Vagina (tissue), 2 donors: ENCODE data around the gene TNS3. TPM values are rescaled to one million over a fixed set of nuclear protein-coding genes. Genes with fewer than 3 reads are reported as not detected.

Experiments used
- DNase-seq, 2 donors: peaks; one replicate each; pipeline ENCODE4 v3.0.0-alpha.2; 2017; ENCODE audit errors: extremely low spot score in 2 of 2
- H3K27ac ChIP-seq: fragments of 200-600 bp; sonication (generic); one replicate; pipeline ENCODE4 v1.5.1; 2019
- H3K27me3 ChIP-seq: fragments of 200-600 bp; sonication (generic); one replicate; pipeline ENCODE4 v1.5.1; 2019
- H3K36me3 ChIP-seq, 2 donors: fragments of 200-600 bp; sonication (generic); one replicate each; pipeline ENCODE4 v1.5.1; 2017 to 2019
- H3K4me1 ChIP-seq: fragments of 200-600 bp; sonication (generic); one replicate; pipeline ENCODE4 v1.5.1; 2019
- H3K4me3 ChIP-seq, 2 donors: fragments of 200-600 bp; sonication (generic); 1 replicate in 1 of 2; 2 replicates in 1 of 2; pipeline ENCODE4 v1.5.1; 2016 to 2019
- H3K9me3 ChIP-seq: fragments of 200-600 bp; sonication (generic); one replicate; pipeline ENCODE4 v1.5.1; 2019
- POLR2A ChIP-seq, 2 donors: fragments of 450-650 bp; IDR thresholded peaks; one replicate each; pipeline ENCODE4 v1.6.1; 2017; ENCODE audit warnings: antibody characterized with exemption in 2 of 2, mild to moderate bottlenecking in 2 of 2, moderate library complexity in 2 of 2
- POLR2AphosphoS5 ChIP-seq, 2 donors: sonication (generic); formaldehyde crosslinking; IDR thresholded peaks; one replicate each; pipeline ENCODE4 v1.9.0; 2017; ENCODE audit warnings: antibody characterized with exemption in 2 of 2, mild to moderate bottlenecking in 2 of 2, low read depth in 1 of 2; ENCODE audit not compliant: insufficient read depth in 1 of 2
- intact Hi-C: fragments of 100-400 bp; cut with DNase I; formaldehyde crosslinking; loops from one replicate; pipeline ENCODE4 v1.15.1; 2023
- total RNA-seq: library from RNA; depleted of rRNA; stranded (reverse); fragments of >200 nt; gene quantifications from one replicate; pipeline ENCODE4 v1.2.3, GENCODE V29; 2016
- TF ChIP-seq, protein P1 (sequence below), 3 experiments: fragments of 450-650 bp in 2 of 3; fragments of 200-600 bp in 1 of 3; sonication (generic) in 1 of 3; IDR thresholded peaks; one replicate each; pipeline ENCODE4 v1.5.1; 2017 to 2019; ENCODE audit warnings: antibody characterized with exemption in 3 of 3, mild to moderate bottlenecking in 2 of 3, moderate library complexity in 2 of 3

Gene TNS3
- total RNA-seq, 1 donor from 2014 or later, result 36.8 TPM

DNA sequence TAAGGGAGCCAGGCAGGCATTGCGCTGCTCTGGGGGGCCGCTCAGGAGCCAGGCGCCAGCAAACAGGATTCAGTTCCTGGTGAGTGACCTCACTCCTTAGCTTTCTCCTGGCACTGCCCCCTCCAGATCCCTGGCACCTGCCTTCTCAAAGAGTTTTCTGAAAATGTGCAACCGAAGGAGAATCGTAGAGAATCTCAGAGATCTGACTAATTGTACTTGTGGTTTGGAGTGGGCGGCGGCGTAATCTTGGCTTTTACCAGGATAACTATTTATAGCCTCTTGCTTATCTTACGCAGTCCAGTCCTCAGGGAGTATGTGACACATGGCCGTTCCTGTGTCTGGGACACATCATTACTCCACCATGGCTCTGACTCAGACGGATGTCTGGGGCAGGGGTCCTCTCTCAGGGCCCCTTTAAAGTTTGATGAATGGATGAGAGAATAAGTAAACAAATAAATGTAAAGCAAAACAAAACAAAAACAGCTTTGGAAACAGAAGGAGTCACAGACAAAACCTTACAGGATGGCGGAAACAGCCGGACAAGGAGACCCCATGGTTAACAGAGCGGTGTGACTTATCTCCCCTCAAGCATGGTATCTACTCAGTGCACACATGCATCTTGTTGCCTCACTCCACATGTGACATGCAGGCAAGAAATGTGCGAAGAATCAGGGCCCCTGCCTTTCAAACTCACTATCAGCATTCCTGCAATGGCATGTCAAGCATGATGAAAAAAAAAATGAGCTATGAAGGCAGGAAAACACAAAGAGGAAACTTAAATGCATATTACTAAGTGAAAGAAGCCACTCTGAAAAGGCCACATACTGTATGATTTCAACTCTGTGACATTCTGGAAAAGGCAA, 99.7 kb downstream of the TNS3 start:
- Histone ChIP-seq H3K27ac (no peak overlapping the region), H3K36me3 (no peaks in the 10 kb centered on the region), H3K27me3 (no peaks in the 10 kb centered on the region), H3K4me3 (no peak overlapping the region), H3K4me1 (no peaks in the 10 kb centered on the region), H3K9me3 (no peaks in the 10 kb centered on the region)
- no peak for DNase-seq
- TF ChIP-seq POLR2A (IDR thresholded peaks at IDR 0.05), result no peak
- TF ChIP-seq, protein P1, sequence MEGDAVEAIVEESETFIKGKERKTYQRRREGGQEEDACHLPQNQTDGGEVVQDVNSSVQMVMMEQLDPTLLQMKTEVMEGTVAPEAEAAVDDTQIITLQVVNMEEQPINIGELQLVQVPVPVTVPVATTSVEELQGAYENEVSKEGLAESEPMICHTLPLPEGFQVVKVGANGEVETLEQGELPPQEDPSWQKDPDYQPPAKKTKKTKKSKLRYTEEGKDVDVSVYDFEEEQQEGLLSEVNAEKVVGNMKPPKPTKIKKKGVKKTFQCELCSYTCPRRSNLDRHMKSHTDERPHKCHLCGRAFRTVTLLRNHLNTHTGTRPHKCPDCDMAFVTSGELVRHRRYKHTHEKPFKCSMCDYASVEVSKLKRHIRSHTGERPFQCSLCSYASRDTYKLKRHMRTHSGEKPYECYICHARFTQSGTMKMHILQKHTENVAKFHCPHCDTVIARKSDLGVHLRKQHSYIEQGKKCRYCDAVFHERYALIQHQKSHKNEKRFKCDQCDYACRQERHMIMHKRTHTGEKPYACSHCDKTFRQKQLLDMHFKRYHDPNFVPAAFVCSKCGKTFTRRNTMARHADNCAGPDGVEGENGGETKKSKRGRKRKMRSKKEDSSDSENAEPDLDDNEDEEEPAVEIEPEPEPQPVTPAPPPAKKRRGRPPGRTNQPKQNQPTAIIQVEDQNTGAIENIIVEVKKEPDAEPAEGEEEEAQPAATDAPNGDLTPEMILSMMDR (IDR thresholded peaks at IDR 0.05), result no peak
- TF ChIP-seq POLR2AphosphoS5 (IDR thresholded peaks at IDR 0.05; ENCODE audit: insufficient read depth in 1 of 2, low read depth in 1 of 2), result no peak
- intact Hi-C loops, result no loop called here

DNA sequence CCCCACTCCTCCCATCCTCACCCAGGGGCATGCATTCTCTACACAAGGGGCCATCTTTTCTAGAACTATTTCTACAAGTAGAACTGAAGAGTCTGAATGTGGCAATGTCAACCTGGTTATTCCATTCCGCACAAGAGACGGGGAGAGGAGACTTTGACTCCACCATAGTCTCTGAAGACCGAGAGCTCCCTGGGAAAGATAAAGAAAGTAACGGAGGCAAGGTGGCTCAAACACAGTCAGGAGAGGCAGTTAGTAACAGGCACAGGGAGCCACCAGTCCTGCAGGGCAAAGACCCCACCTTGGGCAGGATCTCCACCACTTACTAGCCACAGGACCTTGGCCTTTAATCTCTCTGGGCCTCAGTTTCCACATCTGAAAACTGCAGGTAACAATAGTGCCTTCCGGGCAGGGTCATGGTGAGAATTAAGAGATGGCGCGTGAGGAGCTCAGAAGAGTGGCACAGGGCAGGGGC, 100.3 kb downstream of the TNS3 start:
- intact Hi-C loops, result no loop called here
- Histone ChIP-seq H3K4me1 (no peaks in the 10 kb centered on the region), H3K36me3 (no peaks in the 10 kb centered on the region), H3K27ac (no peak overlapping the region), H3K27me3 (no peaks in the 10 kb centered on the region), H3K9me3 (no peaks in the 10 kb centered on the region), H3K4me3 (no peak overlapping the region)
- DNase-seq, result no peak
- TF ChIP-seq POLR2A (IDR thresholded peaks at IDR 0.05) (no peak), POLR2AphosphoS5 (IDR thresholded peaks at IDR 0.05; ENCODE audit: insufficient read depth in 1 of 2, low read depth in 1 of 2) (no peak)
- TF ChIP-seq, protein P1 (IDR thresholded peaks at IDR 0.05), result no peak

DNA sequence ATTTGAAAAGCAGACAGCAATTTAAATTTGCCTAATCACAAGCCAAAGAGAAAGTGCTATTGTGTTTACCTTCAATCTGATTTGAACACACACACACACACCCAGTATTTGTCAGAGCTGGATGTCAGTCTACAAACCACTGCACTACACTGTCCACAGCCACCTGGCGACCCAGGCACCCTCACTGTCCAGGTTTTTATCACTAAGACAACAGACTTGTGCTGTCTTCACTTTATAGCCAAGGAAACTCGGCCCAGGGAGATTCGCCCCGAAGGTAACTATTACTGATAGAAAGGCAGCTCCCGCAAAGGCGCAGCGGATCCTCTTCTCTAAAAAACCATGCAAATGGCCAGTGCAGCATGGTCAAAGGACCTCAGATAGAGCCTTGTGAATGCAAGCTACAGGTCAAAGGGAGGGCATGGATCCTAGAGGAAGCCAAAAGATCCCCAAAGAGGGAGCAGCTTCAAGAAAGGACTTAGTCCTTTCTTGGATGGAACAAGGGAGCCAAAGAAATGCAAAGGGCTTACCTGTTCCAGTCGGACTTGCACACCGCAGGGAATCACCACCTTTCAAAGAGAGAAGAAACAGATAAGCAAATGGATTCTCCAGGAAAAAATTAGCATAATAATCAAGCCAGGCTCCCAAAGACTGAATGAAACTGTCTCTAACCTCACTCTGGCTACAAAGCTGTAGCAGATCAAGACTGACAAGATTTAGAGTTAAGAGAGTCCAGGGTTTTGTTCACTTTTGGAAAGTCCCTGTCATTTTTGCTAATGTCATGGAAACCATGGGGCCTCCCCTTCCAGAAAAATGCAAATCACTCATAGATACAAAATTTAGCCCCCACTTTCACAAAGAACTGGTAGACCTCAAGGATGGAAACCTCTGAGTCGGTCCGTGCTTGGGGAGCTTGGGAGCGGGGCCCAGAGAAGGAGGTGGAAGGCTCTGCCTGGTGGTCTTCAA, 101.1 kb downstream of the TNS3 start:
- no peak for TF ChIP-seq POLR2A (IDR thresholded peaks at IDR 0.05)
- TF ChIP-seq, protein P1 (IDR thresholded peaks at IDR 0.05), result no peak
- no peak for TF ChIP-seq POLR2AphosphoS5 (IDR thresholded peaks at IDR 0.05; ENCODE audit: insufficient read depth in 1 of 2, low read depth in 1 of 2)
- intact Hi-C loops, result no loop called here
- no peak overlapping the region for H3K4me3 ChIP-seq
- no peaks in the 10 kb centered on the region for H3K9me3 ChIP-seq
- peaks cover under 1% of the 10 kb centered on the region for H3K4me1 ChIP-seq
- DNase-seq, result no peak
- no peaks in the 10 kb centered on the region for H3K27me3 ChIP-seq
- no peak overlapping the region for H3K27ac ChIP-seq
- no peaks in the 10 kb centered on the region for H3K36me3 ChIP-seq

DNA sequence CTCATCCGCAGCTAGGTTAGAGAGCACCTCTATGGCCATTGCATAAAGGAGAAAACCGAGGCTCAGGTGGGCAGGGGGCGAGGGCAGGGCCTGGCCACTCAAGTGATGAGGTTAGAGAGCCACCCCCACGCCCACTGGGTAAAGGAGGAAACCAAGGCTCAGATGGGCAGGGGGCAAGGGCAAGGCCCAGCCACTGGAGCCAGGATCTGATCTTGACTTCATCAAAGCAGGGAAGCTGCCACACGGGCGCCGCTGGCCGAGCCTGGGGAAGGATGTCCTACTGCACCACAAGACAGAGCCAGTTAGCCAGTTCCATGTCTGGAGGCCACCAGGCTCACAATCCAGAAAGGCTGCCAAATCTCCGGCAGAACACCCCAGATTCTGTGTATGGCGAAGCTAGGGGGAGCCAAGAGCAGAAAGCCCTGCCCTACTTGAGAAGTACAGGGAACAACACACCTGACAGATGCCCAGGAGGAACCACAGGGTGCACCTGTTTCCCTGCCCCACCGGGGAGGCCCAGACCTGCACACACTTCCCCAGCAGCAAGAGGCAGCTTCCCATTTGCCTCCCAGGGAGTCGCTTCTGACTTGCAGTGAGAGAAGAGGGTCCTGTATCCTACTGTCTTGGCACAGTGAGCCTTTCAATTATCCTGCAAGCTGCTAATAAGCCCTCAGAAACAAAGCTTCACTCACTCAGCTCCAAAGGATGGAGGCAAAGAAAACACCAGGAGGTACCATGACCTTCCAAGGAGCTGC, 101.9 kb downstream of the TNS3 start:
- TF ChIP-seq POLR2AphosphoS5 (IDR thresholded peaks at IDR 0.05; ENCODE audit: insufficient read depth in 1 of 2, low read depth in 1 of 2), result no peak
- TF ChIP-seq, protein P1 (IDR thresholded peaks at IDR 0.05), result no peak
- TF ChIP-seq POLR2A (IDR thresholded peaks at IDR 0.05), result no peak
- no peak overlapping the region for H3K27ac ChIP-seq
- DNase-seq, result no peak
- no peaks in the 10 kb centered on the region for H3K9me3 ChIP-seq
- no peaks in the 10 kb centered on the region for H3K36me3 ChIP-seq
- peaks cover 9% of the 10 kb centered on the region for H3K4me1 ChIP-seq
- H3K27me3 ChIP-seq, result no peaks in the 10 kb centered on the region
- intact Hi-C loops, result loop anchor here (5.0 kb wide), 1 partner anchor 1538 kb away; no protein-coding TSS in a partner anchor
- H3K4me3 ChIP-seq, result no peak overlapping the region
